ENCODE results near the gene GNB3. TPM values are rescaled to one million over a fixed set of nuclear protein-coding genes. Genes with fewer than 3 reads are reported as not detected.

GNB3 gene
- total RNA-seq, 1 experiment from 2014 or later = 3.9 TPM

DNA sequence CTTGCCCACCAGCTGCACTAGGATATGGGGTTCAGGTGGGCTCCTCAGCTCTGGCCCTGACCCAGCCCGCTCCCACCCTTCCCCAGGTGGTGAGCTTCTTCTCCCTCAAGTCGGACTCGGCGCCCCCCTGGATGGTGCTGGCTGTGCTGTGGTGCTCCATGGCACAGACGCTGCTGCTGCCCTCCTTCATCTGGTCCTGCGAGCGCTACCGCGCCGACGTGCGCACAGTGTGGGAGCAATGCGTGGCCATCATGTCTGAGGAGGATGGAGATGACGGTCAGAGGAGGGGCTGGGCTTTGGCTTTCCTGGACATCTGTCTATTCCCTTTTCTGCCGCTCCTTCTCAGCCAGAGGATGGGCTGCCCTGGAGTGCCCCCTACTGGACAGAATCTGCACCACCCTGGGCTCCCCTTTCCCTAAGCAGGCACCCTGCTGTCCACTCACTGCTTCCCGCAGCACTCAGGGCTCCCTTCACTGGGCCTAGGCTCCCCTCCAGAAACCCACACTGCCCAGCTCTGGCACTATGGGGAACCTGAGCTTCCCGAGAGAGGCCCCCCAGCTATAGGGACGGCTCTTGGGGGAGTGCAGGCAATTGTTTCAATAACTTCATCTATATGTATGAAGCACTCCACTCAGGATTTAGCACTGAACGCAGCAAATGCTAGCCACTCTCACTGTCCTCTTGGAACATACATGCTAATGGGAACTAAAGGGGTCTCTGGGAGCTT, 15.2 kb upstream of the GNB3 start:
- Mint-ChIP-seq H3K4me3 (ENCODE audit: unreplicated experiment) (no peak overlapping the region), H3K36me3 (ENCODE audit: insufficient read depth, unreplicated experiment) (peaks cover 8% of the 10 kb centered on the region), H3K27ac (ENCODE audit: unreplicated experiment) (no peak overlapping the region), H3K4me1 (ENCODE audit: low read depth, unreplicated experiment) (peaks cover 14% of the 10 kb centered on the region), H3K9me3 (ENCODE audit: unreplicated experiment) (no peaks in the 10 kb centered on the region), H3K27me3 (ENCODE audit: insufficient read depth, unreplicated experiment) (peaks cover 26% of the 10 kb centered on the region)
- H3K36me3 ChIP-seq (ENCODE audit: control insufficient read depth, insufficient read depth, low read length) = no peaks in the 10 kb centered on the region
- CTCF ChIA-PET = interaction anchor here (0.5 to 2.2 kb wide), 4 partner anchors 23 to 72 kb away, joined by 3 to 16 read pairs (median 6); partner anchors contain the start of gene MLF2
- BruUV-seq (replicated peaks) = no TSS peak
- no peaks in the 10 kb centered on the region for H3K9me3 ChIP-seq
- TF ChIP-seq, protein P1, sequence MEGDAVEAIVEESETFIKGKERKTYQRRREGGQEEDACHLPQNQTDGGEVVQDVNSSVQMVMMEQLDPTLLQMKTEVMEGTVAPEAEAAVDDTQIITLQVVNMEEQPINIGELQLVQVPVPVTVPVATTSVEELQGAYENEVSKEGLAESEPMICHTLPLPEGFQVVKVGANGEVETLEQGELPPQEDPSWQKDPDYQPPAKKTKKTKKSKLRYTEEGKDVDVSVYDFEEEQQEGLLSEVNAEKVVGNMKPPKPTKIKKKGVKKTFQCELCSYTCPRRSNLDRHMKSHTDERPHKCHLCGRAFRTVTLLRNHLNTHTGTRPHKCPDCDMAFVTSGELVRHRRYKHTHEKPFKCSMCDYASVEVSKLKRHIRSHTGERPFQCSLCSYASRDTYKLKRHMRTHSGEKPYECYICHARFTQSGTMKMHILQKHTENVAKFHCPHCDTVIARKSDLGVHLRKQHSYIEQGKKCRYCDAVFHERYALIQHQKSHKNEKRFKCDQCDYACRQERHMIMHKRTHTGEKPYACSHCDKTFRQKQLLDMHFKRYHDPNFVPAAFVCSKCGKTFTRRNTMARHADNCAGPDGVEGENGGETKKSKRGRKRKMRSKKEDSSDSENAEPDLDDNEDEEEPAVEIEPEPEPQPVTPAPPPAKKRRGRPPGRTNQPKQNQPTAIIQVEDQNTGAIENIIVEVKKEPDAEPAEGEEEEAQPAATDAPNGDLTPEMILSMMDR (IDR thresholded peaks at IDR 0.05; ENCODE audit: insufficient read depth in 1 of 2, low read depth in 1 of 2, low read length in 1 of 2, severe bottlenecking in 1 of 2, unreplicated experiment in 1 of 2) = peak; percentile 97 to 98
- peaks cover 23% of the 10 kb centered on the region for H3K4me1 ChIP-seq
- H3K27me3 ChIP-seq (replicated peaks; ENCODE audit: control insufficient read depth, insufficient read depth, low read length) = no peaks in the 10 kb centered on the region; the same call in 1 of the 2 replicates
- POLR2A ChIA-PET = interaction anchor here (1.4 kb wide), 1 partner anchor 73 kb away, joined by 5 read pairs; the partner anchor contains the start of gene MLF2
- no peak overlapping the region for H3K4me3 ChIP-seq (ENCODE audit: low read depth, low read length)
- peak; percentile 87 to 93 for DNase-seq
- intact Hi-C loops (cut with micrococcal nuclease; ENCODE audit: unreplicated experiment) = loop anchor here (1.0 to 5.0 kb wide), 5 partner anchors 46 to 253 kb away; partner anchors contain the start of gene MLF2

DNA sequence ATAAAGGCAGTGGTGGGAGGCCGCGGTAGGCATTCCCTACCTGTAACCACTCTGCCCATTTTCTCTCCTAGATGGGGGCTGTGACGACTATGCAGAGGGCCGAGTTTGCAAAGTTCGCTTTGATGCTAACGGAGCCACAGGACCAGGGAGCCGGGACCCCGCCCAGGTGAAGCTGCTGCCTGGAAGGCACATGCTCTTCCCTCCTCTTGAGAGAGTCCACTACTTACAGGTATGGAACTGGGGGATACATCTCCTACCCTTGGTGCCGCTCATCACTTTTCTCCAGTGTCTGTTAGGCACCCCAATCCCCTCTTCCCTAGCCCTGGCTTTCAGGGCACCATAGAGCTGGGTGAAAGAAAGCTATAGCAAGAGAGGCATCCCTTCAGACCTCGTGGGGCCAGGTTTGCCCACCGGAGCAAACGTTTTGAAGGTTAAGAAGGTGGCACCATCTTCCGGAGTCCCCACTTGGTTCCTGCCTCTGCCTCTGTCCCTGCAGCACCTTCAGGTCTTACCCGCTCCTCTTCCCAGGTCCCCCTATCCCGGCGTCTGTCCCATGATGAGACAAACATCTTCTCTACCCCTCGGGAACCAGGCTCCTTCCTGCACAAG, 14.5 kb upstream of the GNB3 start:
- no peak overlapping the region for H3K27ac Mint-ChIP-seq (ENCODE audit: unreplicated experiment)
- intact Hi-C loops (cut with micrococcal nuclease; ENCODE audit: unreplicated experiment) = loop anchor here (5.0 kb wide), 2 partner anchors 209 to 254 kb away; no protein-coding TSS in a partner anchor
- TF ChIP-seq, protein P1 (IDR thresholded peaks at IDR 0.05; ENCODE audit: insufficient read depth in 1 of 2, low read depth in 1 of 2, low read length in 1 of 2, severe bottlenecking in 1 of 2, unreplicated experiment in 1 of 2) = no peak
- peaks cover 26% of the 10 kb centered on the region for H3K27me3 Mint-ChIP-seq (ENCODE audit: insufficient read depth, unreplicated experiment)
- no peak for DNase-seq
- POLR2A ChIA-PET = no interaction called here
- CTCF ChIA-PET = interaction anchor here (1.2 to 2.2 kb wide), 3 partner anchors 9 to 59 kb away, joined by 3 to 7 read pairs (median 4); no protein-coding TSS in a partner anchor
- H3K4me1 Mint-ChIP-seq (ENCODE audit: low read depth, unreplicated experiment) = peaks cover 14% of the 10 kb centered on the region
- no peaks in the 10 kb centered on the region for H3K36me3 ChIP-seq (ENCODE audit: control insufficient read depth, insufficient read depth, low read length)
- no peak overlapping the region for H3K4me3 ChIP-seq (ENCODE audit: low read depth, low read length)
- peaks cover 11% of the 10 kb centered on the region for H3K36me3 Mint-ChIP-seq (ENCODE audit: insufficient read depth, unreplicated experiment)
- no peaks in the 10 kb centered on the region for H3K9me3 ChIP-seq
- H3K27me3 ChIP-seq (replicated peaks; ENCODE audit: control insufficient read depth, insufficient read depth, low read length) = no peaks in the 10 kb centered on the region; the same call in 1 of the 2 replicates
- H3K4me1 ChIP-seq = peaks cover 23% of the 10 kb centered on the region
- no peaks in the 10 kb centered on the region for H3K9me3 Mint-ChIP-seq (ENCODE audit: unreplicated experiment)
- H3K4me3 Mint-ChIP-seq (ENCODE audit: unreplicated experiment) = no peak overlapping the region
- BruUV-seq (replicated peaks) = no TSS peak

DNA sequence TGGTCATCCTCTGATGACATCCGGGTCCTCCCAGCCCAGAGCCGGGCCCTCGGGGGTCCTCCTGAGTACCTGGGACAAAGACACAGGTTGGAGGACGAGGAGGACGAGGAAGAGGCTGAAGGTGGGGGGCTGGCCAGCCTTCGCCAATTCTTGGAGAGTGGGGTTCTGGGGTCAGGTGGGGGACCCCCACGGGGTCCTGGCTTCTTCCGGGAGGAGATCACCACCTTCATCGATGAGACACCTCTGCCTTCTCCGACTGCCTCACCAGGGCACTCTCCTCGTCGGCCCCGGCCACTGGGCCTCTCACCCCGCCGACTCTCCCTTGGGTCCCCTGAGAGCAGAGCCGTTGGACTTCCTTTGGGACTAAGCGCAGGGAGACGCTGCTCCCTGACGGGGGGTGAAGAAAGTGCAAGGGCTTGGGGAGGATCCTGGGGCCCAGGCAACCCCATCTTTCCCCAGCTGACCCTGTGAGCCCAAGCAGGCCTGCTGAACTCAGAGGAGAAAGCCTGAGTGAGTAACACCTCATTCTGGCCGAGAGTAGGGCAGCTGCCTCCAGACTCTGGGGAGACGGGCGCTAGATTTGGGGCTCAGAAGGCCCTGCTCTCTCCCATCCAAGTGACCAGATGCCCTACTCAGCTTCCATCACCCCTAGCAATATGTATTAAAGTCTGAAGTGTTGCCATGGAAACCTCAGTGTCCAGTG, 13.8 kb upstream of the GNB3 start:
- Histone ChIP-seq H3K4me3 (ENCODE audit: low read depth, low read length) (no peak overlapping the region), H3K4me1 (peaks cover 23% of the 10 kb centered on the region), H3K27me3 (replicated peaks; ENCODE audit: control insufficient read depth, insufficient read depth, low read length) (no peaks in the 10 kb centered on the region; the same call in 1 of the 2 replicates), H3K36me3 (ENCODE audit: control insufficient read depth, insufficient read depth, low read length) (no peaks in the 10 kb centered on the region; the same call in 1 of the 2 replicates), H3K9me3 (no peaks in the 10 kb centered on the region)
- Mint-ChIP-seq H3K9me3 (ENCODE audit: unreplicated experiment) (no peaks in the 10 kb centered on the region), H3K4me3 (ENCODE audit: unreplicated experiment) (peak overlapping the region; percentile 94), H3K4me1 (ENCODE audit: low read depth, unreplicated experiment) (peaks cover 14% of the 10 kb centered on the region), H3K36me3 (ENCODE audit: insufficient read depth, unreplicated experiment) (peaks cover 11% of the 10 kb centered on the region), H3K27me3 (ENCODE audit: insufficient read depth, unreplicated experiment) (peaks cover 25% of the 10 kb centered on the region), H3K27ac (ENCODE audit: unreplicated experiment) (no peak overlapping the region)
- TF ChIP-seq, protein P1 (IDR thresholded peaks at IDR 0.05; ENCODE audit: insufficient read depth in 1 of 2, low read depth in 1 of 2, low read length in 1 of 2, severe bottlenecking in 1 of 2, unreplicated experiment in 1 of 2) = no peak
- CTCF ChIA-PET = interaction anchor here (0.6 to 2.2 kb wide), 4 partner anchors 8 to 67 kb away, joined by 3 to 7 read pairs (median 4); no protein-coding TSS in a partner anchor
- peak in 1 of 2 experiments; percentile 42 for DNase-seq
- intact Hi-C loops (cut with micrococcal nuclease; ENCODE audit: unreplicated experiment) = loop anchor here (5.0 kb wide), 2 partner anchors 210 to 255 kb away; no protein-coding TSS in a partner anchor
- BruUV-seq (replicated peaks) = no TSS peak
- POLR2A ChIA-PET = interaction anchor here (0.9 to 1.0 kb wide), 2 partner anchors 63 to 73 kb away, joined by 3 read pairs; no protein-coding TSS in a partner anchor

Measured in Caco-2 (cell line).